HepG2 (cell line): ENCODE results near the gene TTC28. TPM values are rescaled to one million over a fixed set of nuclear protein-coding genes. Genes with fewer than 3 reads are reported as not detected.
A peak's percentile ranks its signal among the peaks of the same experiment; 100 is the strongest.

Source experiments
- ATAC-seq: fragments of 200-7000 bp; cut with Tn5 transposase; 3 replicates; pipeline ENCODE4 v1.9.1; 2020; ENCODE audit warnings: mild to moderate bottlenecking, moderate library complexity
- BruUV-seq: library from RNA; stranded (reverse); fragments of 400-500 nt; replicated peaks from 2 replicates; lab custom pipeline; 2021; lab: Mats Ljungman, UMichigan
- CTCF ChIA-PET: fragments of 300-600 bp; formaldehyde crosslinking; extraction: SDS; loops from one replicate; lab custom pipeline; 2021; ENCODE audit warnings: low total read pairs, inconsistent platforms, low intra/inter-chr PET ratio; lab: Yijun Ruan, JAX
- POLR2A ChIA-PET: fragments of 350-600 bp; sonication (Branson Sonifier 250); formaldehyde crosslinking; loops from one replicate; lab custom pipeline; 2020; ENCODE audit warnings: antibody characterized with exemption, inconsistent platforms; lab: Yijun Ruan, JAX
- DNase-seq: peaks from one replicate; pipeline ENCODE4 v3.0.0-alpha.2; 2015; ENCODE audit warnings: low spot score
- FAIRE-seq: peaks from 3 replicates; lab custom pipeline; 2011; peaks lifted over from hg19 to GRCh38; lab: Jason Lieb, UNC
- H2AFZ ChIP-seq: one replicate; pipeline ENCODE4 v1.6.1; 2011; ENCODE audit warnings: low read length, inconsistent platforms
- H3K27ac ChIP-seq: fragments of 300-600 bp; 3 replicates; pipeline ENCODE4 v1.8.0; 2011; ENCODE audit warnings: mixed run types, mild to moderate bottlenecking, mixed read lengths, low read length, inconsistent platforms; ENCODE audit not compliant: insufficient read depth; ENCODE audit errors: extremely low read length
- H3K27me3 ChIP-seq, 2 experiments: fragments of 200-600 bp in 1 of 2; 2 replicates in 1 of 2; 3 replicates in 1 of 2; pipeline versions ENCODE4 v1.6.0 to v1.8.0; 2011; ENCODE audit warnings: low read length in 2 of 2, mild to moderate bottlenecking in 2 of 2, moderate library complexity in 2 of 2, inconsistent platforms in 1 of 2; ENCODE audit not compliant: insufficient read depth in 2 of 2, control insufficient read depth in 1 of 2
- H3K36me3 ChIP-seq, 2 experiments: fragments of 200-600 bp in 1 of 2; replicated peaks in 1 of 2; 2 replicates in 1 of 2; 3 replicates in 1 of 2; pipeline versions ENCODE4 v1.5.1 to v1.8.0; 2011; ENCODE audit warnings: low read length in 2 of 2, inconsistent platforms in 1 of 2; ENCODE audit not compliant: insufficient read depth in 2 of 2, control insufficient read depth in 1 of 2
- H3K4me1 ChIP-seq: 2 replicates; pipeline ENCODE4 v1.5.1; 2012; ENCODE audit warnings: low read length, inconsistent platforms; ENCODE audit not compliant: insufficient read depth
- H3K4me2 ChIP-seq: 2 replicates; pipeline ENCODE4 v1.6.0; 2011; ENCODE audit warnings: low read depth, low read length, inconsistent platforms
- H3K4me3 ChIP-seq, 3 experiments: fragments of 200-600 bp in 1 of 3; sonication (generic), shearing (Covaris generic) in 1 of 3; replicated peaks in 1 of 3; 2 replicates each; pipeline ENCODE4 v1.5.1; 2011 to 2016; ENCODE audit warnings: low read length in 3 of 3, inconsistent platforms in 2 of 3, low read depth in 2 of 3, mild to moderate bottlenecking in 2 of 3, control low read depth in 1 of 3, mixed read lengths in 1 of 3; ENCODE audit not compliant: insufficient read depth in 1 of 3
- H3K79me2 ChIP-seq: one replicate; pipeline ENCODE4 v1.6.1; 2011; ENCODE audit warnings: low read length, inconsistent platforms; ENCODE audit not compliant: insufficient read depth
- H3K9ac ChIP-seq: 2 replicates; pipeline ENCODE4 v1.6.0; 2011; ENCODE audit warnings: mild to moderate bottlenecking, low read depth, low read length, inconsistent platforms; ENCODE audit not compliant: insufficient read depth
- H3K9me3 ChIP-seq: 2 replicates; pipeline ENCODE4 v1.5.1; 2012; ENCODE audit warnings: mild to moderate bottlenecking, low read length
- H4K20me1 ChIP-seq: 2 replicates; pipeline ENCODE4 v1.6.0; 2011; ENCODE audit warnings: inconsistent platforms, mild to moderate bottlenecking, low read length, moderate library complexity; ENCODE audit not compliant: insufficient read depth
- ARID2 ChIP-seq: sonication (generic); formaldehyde crosslinking; IDR thresholded peaks from 2 replicates; pipeline ENCODE4 v1.8.1; 2022; ENCODE audit warnings: mild to moderate bottlenecking, missing genetic modification reagents, borderline replicate concordance
- CAMTA2 ChIP-seq: sonication (generic); formaldehyde crosslinking; IDR thresholded peaks from 2 replicates; pipeline ENCODE4 v1.4.0; 2020; ENCODE audit warnings: mild to moderate bottlenecking, missing genetic modification reagents, borderline replicate concordance
- GTF2F1 ChIP-seq: fragments of 150-350 bp; IDR thresholded peaks from 2 replicates; pipeline ENCODE4 v1.6.1; 2014; ENCODE audit warnings: low read length
- HNF4G ChIP-seq, 2 experiments: sonication (generic) in 1 of 2; formaldehyde crosslinking in 1 of 2; IDR thresholded peaks; 2 replicates each; pipeline versions ENCODE4 v1.4.0 to v1.6.1; 2011 to 2020; ENCODE audit warnings: borderline replicate concordance in 2 of 2, low read depth in 2 of 2, mild to moderate bottlenecking in 2 of 2, low read length in 1 of 2, missing genetic modification reagents in 1 of 2, moderate library complexity in 1 of 2
- IKZF5 ChIP-seq: IDR thresholded peaks from 2 replicates; pipeline ENCODE4 v1.6.1; 2018; ENCODE audit warnings: missing genetic modification reagents, mild to moderate bottlenecking, missing compliant biosample characterization
- KDM2A ChIP-seq: sonication (generic); formaldehyde crosslinking; IDR thresholded peaks from 2 replicates; pipeline ENCODE4 v1.4.0; 2020; ENCODE audit warnings: low read depth, missing genetic modification reagents, borderline replicate concordance
- MAFK ChIP-seq, 2 experiments: IDR thresholded peaks in 1 of 2; conservative IDR thresholded peaks in 1 of 2; 2 replicates each; pipeline ENCODE4 v1.6.1; 2011; ENCODE audit warnings: improper control_type of control experiment in 2 of 2, low read length in 2 of 2
- NR2F2 ChIP-seq: IDR thresholded peaks from 2 replicates; pipeline ENCODE4 v1.6.1; 2012; ENCODE audit warnings: low read depth, inconsistent platforms, borderline replicate concordance
- SNAPC2 ChIP-seq: sonication (generic); formaldehyde crosslinking; IDR thresholded peaks from 2 replicates; pipeline ENCODE4 v1.8.1; 2022; ENCODE audit warnings: mild to moderate bottlenecking, missing genetic modification reagents
- SOX5 ChIP-seq: IDR thresholded peaks from 2 replicates; pipeline ENCODE4 v1.6.1; 2016; ENCODE audit warnings: borderline replicate concordance
- THAP11 ChIP-seq: IDR thresholded peaks from 2 replicates; pipeline ENCODE4 v1.6.1; 2016; ENCODE audit warnings: missing biosample characterization, missing genetic modification reagents
- ZBTB21 ChIP-seq: sonication (generic); formaldehyde crosslinking; IDR thresholded peaks from 2 replicates; pipeline ENCODE4 v1.4.0; 2020; ENCODE audit warnings: missing genetic modification reagents
- ZBTB34 ChIP-seq: sonication (generic); formaldehyde crosslinking; IDR thresholded peaks from 2 replicates; pipeline ENCODE4 v1.8.0; 2022; ENCODE audit warnings: mild to moderate bottlenecking, missing genetic modification reagents
- ZNF326 ChIP-seq: sonication (generic); formaldehyde crosslinking; IDR thresholded peaks from 2 replicates; pipeline ENCODE4 v1.4.0; 2020; ENCODE audit warnings: missing genetic modification reagents, borderline replicate concordance
- ZNF432 ChIP-seq: sonication (generic); formaldehyde crosslinking; IDR thresholded peaks from 2 replicates; pipeline ENCODE4 v1.5.0; 2020; ENCODE audit warnings: missing genetic modification reagents, mild to moderate bottlenecking, borderline replicate concordance
- WGBS: methylation state at CpG from one replicate; pipeline ENCODE4 v1.1.6; 2017; ENCODE audit warnings: low lambda C conversion rate; 5-methylcytosine and 5-hydroxymethylcytosine counted together
- in situ Hi-C: cut with HindIII; loops from 2 replicates; pipeline ENCODE4 v1.10.0; 2017; ENCODE audit warnings: low pct_unique_long_range_greater_than_20kb; ENCODE audit not compliant: extremely low pct_ligation_motif_present
- intact Hi-C: fragments of 100-400 bp; cut with micrococcal nuclease; formaldehyde crosslinking; loops from one replicate; pipeline ENCODE4 v1.10.0; 2022; ENCODE audit not compliant: unreplicated experiment
- polyA plus RNA-seq, 8 experiments: library from polyadenylated mRNA; depleted of rRNA in 3 of 8; stranded (reverse) in 7 of 8; unstranded in 1 of 8; fragments of >200 nt; fragmentation: Illumina TruSeq in 4 of 8; extraction: Trizol in 4 of 8; gene quantifications; 2 replicates each; pipeline versions ENCODE4 v1.2.1 to v1.2.3, GENCODE V29; 2011 to 2016; ENCODE audit warnings: low read depth in 4 of 8, missing spikeins in 1 of 8, mixed read lengths in 1 of 8; ENCODE audit not compliant: insufficient read depth in 1 of 8
- total RNA-seq, 5 experiments: library from RNA; depleted of rRNA; stranded (reverse); fragments of >200 nt; fragmentation: Illumina TruSeq; extraction: Trizol; gene quantifications; 2 replicates each; pipeline ENCODE4 v1.2.3, GENCODE V29; 2016; ENCODE audit warnings: low read depth in 1 of 5
- TF ChIP-seq, protein P1 (sequence below): sonication (generic); formaldehyde crosslinking; IDR thresholded peaks from 2 replicates; pipeline ENCODE4 v1.8.1; 2023; ENCODE audit warnings: mild to moderate bottlenecking, inconsistent platforms, moderate library complexity, missing genetic modification reagents, borderline replicate concordance

Gene TTC28
- total and polyA plus RNA-seq, 2 of the 13 experiments (the other 11 are each of a cell fraction or from before 2014, with no cell fraction given), result 4.2 to 13.1 TPM

GRCh38 chr22:28332410-28332809 lies 347.2 kb downstream of the TTC28 start:
- FAIRE-seq, result no peak
- Histone ChIP-seq H3K27me3 (no peaks in the 10 kb centered on the region), H4K20me1 (peaks cover 3% of the 10 kb centered on the region; the same call in 1 of the 2 replicates), H3K9me3 (no peaks in the 10 kb centered on the region), H3K4me3 (no peak overlapping the region), H3K4me2 (no peak overlapping the region), H3K79me2 (no peaks in the 10 kb centered on the region), H3K9ac (no peak overlapping the region), H2AFZ (no peak overlapping the region), H3K36me3 (no peaks in the 10 kb centered on the region), H3K27ac (no peak overlapping the region), H3K4me1 (peaks cover 10% of the 10 kb centered on the region; the same call in 1 of the 2 replicates)
- POLR2A ChIA-PET, result no interaction called here
- intact Hi-C loops, result no loop called here
- TF ChIP-seq KDM2A (CRISPR knock-in tag) (no peak), MAFK (conservative IDR thresholded peaks at IDR 0.05 in 1 of 2, IDR thresholded peaks at IDR 0.05 in 1 of 2; ENCODE audit: low read length in 2 of 2) (peak; percentile 5 to 26; a peak in 1 of 4 replicates), ZNF326 (no peak)
- 20% methylated on average over 1 of the region's 1 CpG for WGBS
- ATAC-seq, result no peak
- DNase-seq, result no peak
- BruUV-seq, result no TSS peak
- in situ Hi-C loops, result no loop called here
- CTCF ChIA-PET, result no interaction called here

DNA sequence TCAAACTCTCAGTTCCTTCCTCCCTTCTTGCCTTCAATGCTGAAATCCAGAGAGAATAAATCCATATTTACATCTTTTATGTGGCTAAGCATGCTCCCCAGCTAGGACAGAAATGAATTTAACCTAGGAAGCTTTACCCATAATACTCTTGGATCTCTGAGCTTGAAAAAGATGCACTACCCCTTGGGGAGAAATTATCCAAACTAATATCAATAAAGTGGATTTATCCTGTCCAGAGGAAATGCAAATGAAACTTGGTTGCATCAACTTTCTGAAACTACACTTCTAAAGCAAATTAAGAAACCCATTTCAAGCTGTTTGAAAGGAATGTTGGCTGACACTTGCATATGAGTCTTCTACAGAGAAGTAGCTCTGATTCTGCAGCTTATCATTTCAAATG lies 347.9 kb downstream of the TTC28 start:
- H3K4me1 ChIP-seq, result peaks cover 10% of the 10 kb centered on the region; the same call in 1 of the 2 replicates
- H3K9ac ChIP-seq, result no peak overlapping the region
- FAIRE-seq (no peak), DNase-seq (no peak), ATAC-seq (no peak)
- ChIA-PET POLR2A (no interaction called here), CTCF (no interaction called here)
- H3K36me3 ChIP-seq, result no peaks in the 10 kb centered on the region
- H3K4me3 ChIP-seq, result no peak overlapping the region
- H3K27me3 ChIP-seq, result no peaks in the 10 kb centered on the region
- H2AFZ ChIP-seq, result no peak overlapping the region
- no peaks in the 10 kb centered on the region for H3K79me2 ChIP-seq
- in situ Hi-C loops (no loop called here), intact Hi-C loops (no loop called here)
- H3K4me2 ChIP-seq, result no peak overlapping the region
- no TSS peak for BruUV-seq
- H4K20me1 ChIP-seq, result peaks cover 3% of the 10 kb centered on the region; the same call in 1 of the 2 replicates
- H3K9me3 ChIP-seq, result no peaks in the 10 kb centered on the region
- H3K27ac ChIP-seq, result no peak overlapping the region
- TF ChIP-seq ZNF432 (CRISPR knock-in tag), result no peak
- TF ChIP-seq THAP11, result no peak
- TF ChIP-seq SNAPC2 (CRISPR knock-in tag), result no peak
- no peak for TF ChIP-seq ZBTB34
- no peak for TF ChIP-seq CAMTA2 (CRISPR knock-in tag)
- TF ChIP-seq, protein P1, sequence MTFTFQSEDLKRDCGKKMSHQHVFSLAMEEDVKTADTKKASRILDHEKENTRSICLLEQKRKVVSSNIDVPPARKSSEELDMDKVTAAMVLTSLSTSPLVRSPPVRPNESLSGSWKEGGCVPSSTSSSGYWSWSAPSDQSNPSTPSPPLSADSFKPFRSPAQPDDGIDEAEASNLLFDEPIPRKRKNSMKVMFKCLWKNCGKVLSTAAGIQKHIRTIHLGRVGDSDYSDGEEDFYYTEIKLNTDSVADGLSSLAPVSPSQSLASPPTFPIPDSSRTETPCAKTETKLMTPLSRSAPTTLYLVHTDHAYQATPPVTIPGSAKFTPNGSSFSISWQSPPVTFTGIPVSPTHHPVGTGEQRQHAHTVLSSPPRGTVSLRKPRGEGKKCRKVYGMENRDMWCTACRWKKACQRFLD (CRISPR knock-in tag), result no peak
- TF ChIP-seq IKZF5 (CRISPR knock-in tag), result no peak
- TF ChIP-seq ZBTB21 (CRISPR knock-in tag), result no peak
- TF ChIP-seq ARID2 (CRISPR knock-in tag), result no peak
- no peak for TF ChIP-seq HNF4G (IDR thresholded peaks at IDR 0.05; ENCODE audit: borderline replicate concordance, low read depth, low read length)
- TF ChIP-seq HNF4G (CRISPR knock-in tag; IDR thresholded peaks at IDR 0.05; ENCODE audit: borderline replicate concordance, low read depth), result no peak
- TF ChIP-seq GTF2F1, result no peak
- TF ChIP-seq NR2F2, result no peak
- TF ChIP-seq SOX5 (CRISPR knock-in tag), result no peak
